ENCODE measurements around the gene ACTG1. TPM values are rescaled to one million over a fixed set of nuclear protein-coding genes. Genes with fewer than 3 reads are reported as not detected.

The ACTG1 gene
- total and polyA plus RNA-seq, 2 of the 13 experiments (the other 11 are each of a cell fraction or from before 2014, with no cell fraction given), result 973 to 1,138 TPM

- TF ChIP-seq ZBTB43 (CRISPR knock-in tag; conservative IDR thresholded peaks at IDR 0.05) (no peak), ZNF432 (CRISPR knock-in tag; IDR thresholded peaks at IDR 0.05; ENCODE audit: borderline replicate concordance) (no peak), ZNF136 (CRISPR knock-in tag; IDR thresholded peaks at IDR 0.05; ENCODE audit: low read depth) (no peak), TAF15 (IDR thresholded peaks at IDR 0.05; ENCODE audit: low read depth, low read length, poor library complexity, severe bottlenecking) (no peak), FOXC1 (CRISPR knock-in tag; IDR thresholded peaks at IDR 0.05; ENCODE audit: borderline replicate concordance) (no peak), ZBTB7B (CRISPR knock-in tag; IDR thresholded peaks at IDR 0.05) (peak; percentile 22; the same call in 1 of the 2 replicates), SAP130 (CRISPR knock-in tag; IDR thresholded peaks at IDR 0.05; ENCODE audit: low read depth) (peak; percentile 23; the same call in 1 of the 2 replicates), TERF1 (CRISPR knock-in tag; IDR thresholded peaks at IDR 0.05) (no peak), ZNF83 (CRISPR knock-in tag; IDR thresholded peaks at IDR 0.05; ENCODE audit: borderline replicate concordance) (no peak), ZNF660 (CRISPR knock-in tag; IDR thresholded peaks at IDR 0.05; ENCODE audit: borderline replicate concordance, low read depth) (0 out of 2 replicates have a peak, but pooled peaks have one; percentile 34), CERS6 (CRISPR knock-in tag; IDR thresholded peaks at IDR 0.05) (no peak), ZNF7 (CRISPR knock-in tag; IDR thresholded peaks at IDR 0.05) (no peak), ZNF20 (CRISPR knock-in tag; IDR thresholded peaks at IDR 0.05) (no peak), BCL6 (CRISPR knock-in tag; IDR thresholded peaks at IDR 0.05) (0 out of 2 replicates have a peak, but pooled peaks have one; percentile 25), ZNF280D (CRISPR knock-in tag; IDR thresholded peaks at IDR 0.05) (no peak), MXD3 (CRISPR knock-in tag; IDR thresholded peaks at IDR 0.05) (0 out of 2 replicates have a peak, but pooled peaks have one; percentile 26), GLI4 (CRISPR knock-in tag; IDR thresholded peaks at IDR 0.05; ENCODE audit: borderline replicate concordance) (no peak), DNMT3B (CRISPR knock-in tag; conservative IDR thresholded peaks at IDR 0.05) (no peak), ELF1 (CRISPR knock-in tag; IDR thresholded peaks at IDR 0.05) (no peak), TGIF2 (CRISPR knock-in tag; IDR thresholded peaks at IDR 0.05) (no peak), ZBTB34 (CRISPR knock-in tag; IDR thresholded peaks at IDR 0.05) (no peak), NCOA2 (CRISPR knock-in tag; IDR thresholded peaks at IDR 0.05) (no peak)
These were observed 44.4 kb downstream of the ACTG1 start (continued) for GRCh38 chr17:81468111-81468769.
